ENCODE measurements around the gene DLGAP4. TPM values are rescaled to one million over a fixed set of nuclear protein-coding genes. Genes with fewer than 3 reads are reported as not detected.

DLGAP4 gene
- total and polyA plus RNA-seq, 9 donors = 13.0 to 63.9 (median 52.2) TPM

DNA sequence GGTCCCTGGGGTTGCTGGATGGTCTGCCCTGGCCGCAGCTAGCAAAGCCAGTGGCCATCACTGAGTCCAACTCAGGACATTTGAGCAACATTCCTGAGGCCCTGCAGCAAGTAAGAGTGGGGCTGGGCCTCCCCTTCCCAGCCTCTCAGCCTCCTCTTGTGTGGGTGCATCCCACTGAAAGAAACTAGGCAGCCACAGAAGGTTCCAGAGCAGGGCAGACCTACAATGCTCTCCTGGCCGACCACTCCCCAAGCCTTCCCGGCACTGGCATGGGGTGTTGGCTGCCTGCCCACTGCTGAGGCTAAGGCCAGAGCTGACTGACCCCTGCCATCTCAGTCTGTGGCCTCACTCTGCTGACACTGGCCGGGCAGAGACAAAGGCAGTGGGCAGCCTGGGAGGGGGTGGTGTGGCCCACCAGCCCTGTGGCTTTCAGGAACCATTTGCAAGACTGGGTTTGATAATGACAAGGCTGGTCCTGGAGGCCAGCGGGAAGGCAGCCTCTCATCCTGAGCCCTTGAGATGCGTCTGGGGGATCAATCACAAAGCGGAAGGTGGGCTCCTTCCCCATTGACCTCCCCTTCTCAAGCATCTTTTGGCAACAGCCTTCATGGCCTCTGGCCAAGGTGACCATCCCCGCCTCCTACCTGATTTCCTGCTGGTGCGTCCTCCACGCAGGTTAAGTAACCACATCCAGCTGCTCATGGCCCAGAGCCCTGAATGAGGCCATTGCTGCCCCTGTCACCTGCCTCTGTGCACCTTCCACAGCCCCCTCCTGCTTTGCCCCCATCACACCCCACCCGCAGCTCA lies 9.6 kb downstream of the DLGAP4 start:
- WGBS (ENCODE audit: insufficient coverage) = 47% methylated on average over 11 of the region's 11 CpGs
- Histone ChIP-seq H3K4me1 (ENCODE audit: control insufficient read depth, insufficient read depth, low read length) (no peaks in the 10 kb centered on the region), H3K27ac (ENCODE audit: low read length) (no peak overlapping the region), H3K36me3 (ENCODE audit: control insufficient read depth, insufficient read depth, low read length) (no peaks in the 10 kb centered on the region), H3K4me3 (ENCODE audit: low read length) (no peak overlapping the region), H3K9me3 (replicated peaks; ENCODE audit: control insufficient read depth, low read depth, low read length) (no peaks in the 10 kb centered on the region), H3K27me3 (ENCODE audit: control insufficient read depth, insufficient read depth, low read length) (peaks cover 25% of the 10 kb centered on the region)
- DNase-seq = no peak

DNA sequence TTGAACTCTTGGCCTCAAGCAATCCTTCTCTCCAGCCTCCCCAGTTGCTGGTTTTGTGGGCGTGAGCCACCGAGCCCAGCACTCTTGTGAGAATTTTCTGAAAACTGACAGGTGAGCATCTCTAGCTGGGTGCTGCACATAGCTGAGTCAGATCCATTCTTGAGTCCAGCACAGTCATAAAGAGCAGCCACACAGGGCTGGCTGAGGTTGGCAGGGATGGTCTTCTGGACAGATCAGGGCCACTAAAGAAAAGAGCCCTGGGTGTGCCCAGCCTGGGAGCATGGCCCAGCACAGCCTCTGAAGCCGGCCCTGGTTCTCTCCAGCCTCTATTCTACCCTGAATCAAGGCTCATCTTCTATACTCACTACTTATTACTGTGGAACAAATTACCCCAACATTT lies 11.5 kb downstream of the DLGAP4 start:
- Histone ChIP-seq H3K4me3 (ENCODE audit: low read length) (no peak overlapping the region), H3K9me3 (replicated peaks; ENCODE audit: control insufficient read depth, low read depth, low read length) (no peaks in the 10 kb centered on the region), H3K36me3 (ENCODE audit: control insufficient read depth, insufficient read depth, low read length) (no peaks in the 10 kb centered on the region), H3K27ac (ENCODE audit: low read length) (no peak overlapping the region), H3K27me3 (ENCODE audit: control insufficient read depth, insufficient read depth, low read length) (peaks cover 8% of the 10 kb centered on the region), H3K4me1 (ENCODE audit: control insufficient read depth, insufficient read depth, low read length) (no peaks in the 10 kb centered on the region)
- no peak for DNase-seq
- WGBS (ENCODE audit: insufficient coverage) = 74% methylated on average over 3 of the region's 3 CpGs

DNA sequence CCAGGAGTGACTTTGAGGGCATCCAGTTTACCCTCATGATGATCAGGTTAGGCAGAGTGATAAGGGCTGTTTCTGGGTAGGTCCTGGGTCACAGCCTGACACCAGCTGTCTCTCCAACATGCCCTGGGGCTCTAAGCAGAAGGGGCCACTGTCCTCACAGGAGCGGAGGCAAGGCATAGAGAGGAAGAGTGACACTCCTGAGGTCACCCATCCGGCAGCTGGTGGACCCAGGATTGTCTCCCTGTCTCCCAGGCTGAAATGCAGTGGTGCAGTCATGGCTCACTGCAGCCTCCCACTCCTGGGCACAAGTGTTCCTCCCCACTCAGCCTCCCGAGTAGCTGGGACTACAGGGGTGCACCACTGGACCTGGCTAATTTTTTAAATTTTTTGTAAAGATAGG lies 12.0 kb downstream of the DLGAP4 start:
- Histone ChIP-seq H3K4me1 (ENCODE audit: control insufficient read depth, insufficient read depth, low read length) (no peaks in the 10 kb centered on the region), H3K27ac (ENCODE audit: low read length) (no peak overlapping the region), H3K9me3 (replicated peaks; ENCODE audit: control insufficient read depth, low read depth, low read length) (no peaks in the 10 kb centered on the region), H3K36me3 (ENCODE audit: control insufficient read depth, insufficient read depth, low read length) (no peaks in the 10 kb centered on the region), H3K27me3 (ENCODE audit: control insufficient read depth, insufficient read depth, low read length) (peaks cover 3% of the 10 kb centered on the region), H3K4me3 (ENCODE audit: low read length) (no peak overlapping the region)
- no peak for DNase-seq
- 62% methylated on average over 3 of the region's 3 CpGs for WGBS (ENCODE audit: insufficient coverage)

DNA sequence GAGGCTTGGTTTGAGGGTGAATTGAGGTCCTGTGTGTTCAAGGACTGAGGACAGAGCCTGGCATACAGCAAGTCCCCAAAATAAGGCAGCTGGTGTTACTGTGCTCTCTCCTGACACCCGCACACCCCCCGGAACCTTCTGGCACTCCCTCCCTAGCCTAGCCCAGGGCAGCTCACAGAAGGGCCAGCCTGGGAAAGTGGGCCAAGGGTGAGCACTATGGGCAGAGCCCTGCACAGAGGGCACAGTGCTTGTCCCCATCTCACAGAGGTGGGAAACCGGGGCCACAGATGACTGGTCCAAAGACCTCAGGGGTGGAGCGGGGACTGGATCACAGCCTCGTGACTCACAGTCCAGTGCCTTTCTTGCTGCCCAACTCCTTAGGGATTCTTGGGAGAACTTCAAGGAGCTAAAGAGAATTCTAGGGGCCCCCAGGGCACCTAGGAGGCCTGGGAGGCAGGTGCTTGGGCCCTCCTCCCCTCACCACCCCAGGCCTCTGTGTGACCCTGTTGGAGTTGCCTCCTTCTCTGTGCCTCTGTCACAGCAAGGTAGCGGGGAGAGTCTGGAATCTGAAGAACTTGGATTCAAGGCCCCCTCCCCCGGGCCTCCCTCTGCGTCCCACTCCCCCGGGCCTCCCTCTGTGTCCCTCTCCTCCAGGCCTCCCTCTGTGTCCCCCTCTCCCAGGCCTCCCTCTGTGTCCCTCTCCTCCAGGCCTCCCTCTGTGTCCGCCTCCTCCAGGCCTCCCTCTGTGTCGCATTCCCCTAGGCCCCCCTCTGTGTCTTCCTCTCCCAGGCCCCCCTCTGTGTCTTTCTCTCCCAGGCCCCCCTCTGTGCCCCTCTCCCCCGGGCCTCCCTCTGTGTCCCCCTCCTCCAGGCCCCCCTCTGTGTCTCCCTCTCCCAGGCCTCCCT lies 13.5 kb downstream of the DLGAP4 start:
- peaks cover 2% of the 10 kb centered on the region for H3K27me3 ChIP-seq (ENCODE audit: control insufficient read depth, insufficient read depth, low read length)
- no peak overlapping the region for H3K4me3 ChIP-seq (ENCODE audit: low read length)
- H3K36me3 ChIP-seq (ENCODE audit: control insufficient read depth, insufficient read depth, low read length) = no peaks in the 10 kb centered on the region
- no peak overlapping the region for H3K27ac ChIP-seq (ENCODE audit: low read length)
- WGBS (ENCODE audit: insufficient coverage) = 48% methylated on average over 10 of the region's 12 CpGs
- DNase-seq = no peak
- no peaks in the 10 kb centered on the region for H3K9me3 ChIP-seq (replicated peaks; ENCODE audit: control insufficient read depth, low read depth, low read length)
- no peaks in the 10 kb centered on the region for H3K4me1 ChIP-seq (ENCODE audit: control insufficient read depth, insufficient read depth, low read length)

DNA sequence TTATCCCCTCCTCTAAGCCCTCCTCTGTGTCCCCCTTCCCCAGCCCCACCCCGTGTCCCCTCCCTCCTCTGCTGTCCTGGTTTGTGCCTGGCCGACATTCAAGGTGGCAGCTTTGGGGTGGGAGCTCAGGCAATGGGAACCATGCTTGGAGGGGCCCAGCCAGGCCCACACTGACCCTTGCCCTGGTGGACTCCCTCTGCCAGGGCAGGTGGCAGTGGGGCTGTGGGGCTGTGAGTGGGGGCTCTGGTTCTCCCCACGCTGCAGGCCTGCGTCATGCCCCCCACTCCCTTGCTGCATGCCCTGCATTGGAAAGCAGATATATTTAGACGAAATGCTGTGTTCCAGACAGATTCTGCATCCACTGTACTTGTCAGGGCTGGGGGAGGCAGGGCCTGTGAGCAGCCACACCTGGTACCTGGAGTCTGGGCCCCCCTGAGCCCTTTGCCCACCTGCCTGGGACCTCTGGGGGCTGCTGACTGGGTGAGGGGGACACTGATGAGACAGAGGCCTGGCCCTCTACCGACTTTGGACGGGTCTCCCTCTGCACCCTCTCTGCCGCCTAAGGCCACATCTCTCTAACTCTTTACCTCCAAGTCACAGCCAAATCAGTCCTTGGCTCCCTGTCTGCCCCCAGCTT lies 14.2 kb downstream of the DLGAP4 start:
- Histone ChIP-seq H3K27me3 (ENCODE audit: control insufficient read depth, insufficient read depth, low read length) (peaks cover 2% of the 10 kb centered on the region), H3K4me1 (ENCODE audit: control insufficient read depth, insufficient read depth, low read length) (no peaks in the 10 kb centered on the region), H3K27ac (ENCODE audit: low read length) (no peak overlapping the region), H3K4me3 (ENCODE audit: low read length) (no peak overlapping the region), H3K9me3 (replicated peaks; ENCODE audit: control insufficient read depth, low read depth, low read length) (no peaks in the 10 kb centered on the region), H3K36me3 (ENCODE audit: control insufficient read depth, insufficient read depth, low read length) (no peaks in the 10 kb centered on the region)
- DNase-seq = no peak
- 57% methylated on average over 5 of the region's 8 CpGs for WGBS (ENCODE audit: insufficient coverage)

DNA sequence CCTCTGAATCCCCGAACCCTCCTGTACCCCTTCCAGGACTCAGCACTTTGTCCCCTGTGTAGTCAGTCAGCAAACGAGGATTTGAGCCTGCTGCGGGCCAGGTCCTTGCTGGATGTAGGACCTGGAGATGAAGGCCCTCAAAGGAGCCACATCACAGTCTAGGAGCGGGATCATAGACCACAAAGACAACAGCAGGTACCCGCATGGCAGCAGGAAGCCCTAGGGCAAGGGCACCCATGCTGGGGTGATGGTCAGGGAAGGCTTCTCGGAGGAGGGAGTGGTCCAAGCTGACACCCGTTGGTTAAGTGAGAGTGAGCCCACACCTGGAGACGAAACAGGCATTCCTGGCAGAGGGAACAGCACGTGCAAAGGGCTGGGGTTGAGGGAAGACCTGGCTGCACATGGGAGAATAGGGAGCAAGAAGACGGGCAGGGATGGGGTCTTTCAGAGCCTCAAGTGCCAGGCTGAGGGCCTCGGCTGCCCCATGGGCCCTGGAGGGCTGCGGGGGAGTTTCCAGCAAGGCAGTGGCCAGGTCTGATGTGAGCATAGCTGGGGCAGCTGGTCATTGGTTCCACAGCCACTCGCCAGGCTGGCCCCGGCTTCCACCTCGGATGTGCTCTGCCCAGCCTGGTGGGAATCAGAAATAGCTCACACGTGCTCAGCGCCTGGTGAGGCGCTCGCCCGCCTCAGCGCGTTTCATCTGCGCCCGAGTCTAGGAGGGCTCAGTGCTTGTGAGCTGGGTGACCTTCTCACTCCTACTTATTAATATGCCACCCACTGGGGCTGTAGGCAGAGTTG lies 15.0 kb downstream of the DLGAP4 start:
- no peaks in the 10 kb centered on the region for H3K9me3 ChIP-seq (replicated peaks; ENCODE audit: control insufficient read depth, low read depth, low read length)
- H3K4me3 ChIP-seq (ENCODE audit: low read length) = no peak overlapping the region
- no peak for DNase-seq
- WGBS (ENCODE audit: insufficient coverage) = 66% methylated on average over 12 of the region's 24 CpGs
- H3K27ac ChIP-seq (ENCODE audit: low read length) = no peak overlapping the region
- H3K36me3 ChIP-seq (ENCODE audit: control insufficient read depth, insufficient read depth, low read length) = no peaks in the 10 kb centered on the region
- H3K27me3 ChIP-seq (ENCODE audit: control insufficient read depth, insufficient read depth, low read length) = peaks cover 2% of the 10 kb centered on the region
- H3K4me1 ChIP-seq (ENCODE audit: control insufficient read depth, insufficient read depth, low read length) = no peaks in the 10 kb centered on the region

DNA sequence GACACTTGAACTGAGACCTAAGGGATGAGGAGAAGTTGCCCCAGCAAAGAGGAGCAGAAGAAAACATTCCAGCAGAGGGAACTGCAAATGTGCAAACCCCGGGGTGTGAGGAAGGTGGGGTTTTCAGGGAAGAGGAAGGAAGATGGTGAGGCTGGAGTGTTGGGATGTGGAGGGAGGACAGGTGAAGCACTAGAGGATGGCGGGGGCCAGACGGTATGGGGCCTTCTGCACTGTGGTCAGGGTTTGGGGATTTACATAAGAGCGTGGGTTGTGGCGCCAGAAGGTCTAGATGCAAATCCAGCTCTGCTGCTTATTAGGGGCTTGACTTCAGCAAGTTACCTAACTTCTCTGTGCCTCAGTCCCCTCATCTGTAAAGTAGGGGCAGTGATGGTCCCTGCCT lies 16.0 kb downstream of the DLGAP4 start:
- Histone ChIP-seq H3K4me3 (ENCODE audit: low read length) (no peak overlapping the region), H3K27ac (ENCODE audit: low read length) (no peak overlapping the region), H3K9me3 (replicated peaks; ENCODE audit: control insufficient read depth, low read depth, low read length) (no peaks in the 10 kb centered on the region), H3K27me3 (ENCODE audit: control insufficient read depth, insufficient read depth, low read length) (peaks cover 2% of the 10 kb centered on the region), H3K4me1 (ENCODE audit: control insufficient read depth, insufficient read depth, low read length) (no peaks in the 10 kb centered on the region), H3K36me3 (ENCODE audit: control insufficient read depth, insufficient read depth, low read length) (no peaks in the 10 kb centered on the region)
- no peak for DNase-seq
- WGBS (ENCODE audit: insufficient coverage) = 57% methylated on average over 1 of the region's 5 CpGs

DNA sequence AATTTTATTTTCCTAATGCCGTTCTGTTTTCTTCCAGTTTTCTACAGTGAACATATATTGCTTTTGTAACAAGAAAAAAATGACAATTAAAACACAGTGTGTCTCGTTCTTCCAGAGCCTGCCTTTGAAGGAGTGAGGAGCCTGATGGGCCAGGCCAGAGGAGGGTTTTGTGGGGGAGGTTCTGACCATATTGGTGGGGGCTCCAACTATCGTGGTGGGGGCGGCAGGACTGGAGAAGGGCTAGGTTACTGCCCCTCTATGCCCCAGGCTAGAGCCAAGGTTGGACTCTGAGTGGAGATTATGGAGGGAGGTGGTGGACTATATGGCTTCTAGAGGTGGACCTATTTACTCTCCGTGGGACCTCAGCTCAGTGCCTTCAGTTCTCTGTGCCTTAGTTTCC lies 24.0 kb downstream of the DLGAP4 start:
- WGBS (ENCODE audit: insufficient coverage) = 90% methylated on average over 4 of the region's 5 CpGs
- no peak for DNase-seq
- no peak overlapping the region for H3K27ac ChIP-seq (ENCODE audit: low read length)
- H3K36me3 ChIP-seq (ENCODE audit: control insufficient read depth, insufficient read depth, low read length) = no peaks in the 10 kb centered on the region
- peaks cover 42% of the 10 kb centered on the region for H3K27me3 ChIP-seq (ENCODE audit: control insufficient read depth, insufficient read depth, low read length)
- H3K4me1 ChIP-seq (ENCODE audit: control insufficient read depth, insufficient read depth, low read length) = no peaks in the 10 kb centered on the region
- H3K9me3 ChIP-seq (replicated peaks; ENCODE audit: control insufficient read depth, low read depth, low read length) = no peaks in the 10 kb centered on the region
- H3K4me3 ChIP-seq (ENCODE audit: low read length) = no peak overlapping the region

DNA sequence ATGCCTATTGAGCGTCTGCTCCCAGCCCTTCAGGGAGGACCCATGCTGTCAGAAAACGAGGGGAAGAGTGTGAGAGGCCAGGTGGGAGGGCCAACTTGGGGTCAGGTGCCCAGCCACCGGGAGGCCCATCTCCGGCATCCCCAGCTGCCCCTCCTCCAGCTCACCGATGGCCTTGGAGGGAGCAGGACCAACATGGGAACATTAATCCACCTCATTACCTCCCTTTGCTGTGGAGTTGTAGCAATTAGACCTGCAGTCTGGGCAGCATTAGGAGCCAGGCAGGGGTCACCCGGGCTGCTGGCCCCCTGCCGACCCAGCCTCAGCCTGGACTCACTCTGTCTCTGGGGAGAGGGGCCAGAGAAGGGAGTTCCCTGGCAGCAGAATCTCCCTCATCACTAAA lies 25.1 kb downstream of the DLGAP4 start:
- Histone ChIP-seq H3K27me3 (ENCODE audit: control insufficient read depth, insufficient read depth, low read length) (peaks cover 48% of the 10 kb centered on the region), H3K4me1 (ENCODE audit: control insufficient read depth, insufficient read depth, low read length) (no peaks in the 10 kb centered on the region), H3K27ac (ENCODE audit: low read length) (no peak overlapping the region), H3K36me3 (ENCODE audit: control insufficient read depth, insufficient read depth, low read length) (no peaks in the 10 kb centered on the region), H3K9me3 (replicated peaks; ENCODE audit: control insufficient read depth, low read depth, low read length) (no peaks in the 10 kb centered on the region), H3K4me3 (ENCODE audit: low read length) (no peak overlapping the region)
- no peak for DNase-seq
- 17% methylated on average over 1 of the region's 7 CpGs for WGBS (ENCODE audit: insufficient coverage)

All from muscle of leg (tissue), 11 donors.